Sigmoid colon (tissue), 4 donors: Measurements from ENCODE around the gene LTO1.

Source experiments
- CTCF ChIP-seq, 4 experiments: fragments of 450-650 bp in 3 of 4; fragments of 200-600 bp in 1 of 4; IDR thresholded peaks; one replicate each; pipeline ENCODE4 v1.5.1; 2016 to 2019; ENCODE audit warnings: antibody characterized with exemption in 4 of 4, mild to moderate bottlenecking in 3 of 4, moderate library complexity in 2 of 4
- EP300 ChIP-seq, 4 donors: sonication (generic); formaldehyde crosslinking; IDR thresholded peaks; one replicate each; pipeline ENCODE4 v1.6.1; 2017; ENCODE audit warnings: antibody characterized with exemption in 4 of 4
- POLR2A ChIP-seq, 2 donors: fragments of 450-650 bp; IDR thresholded peaks; one replicate each; pipeline ENCODE4 v1.6.1; 2016; ENCODE audit warnings: antibody characterized with exemption in 2 of 2, mild to moderate bottlenecking in 2 of 2, moderate library complexity in 2 of 2
- POLR2AphosphoS5 ChIP-seq, 4 donors: sonication (generic); formaldehyde crosslinking; IDR thresholded peaks; one replicate each; pipeline ENCODE4 v1.6.1; 2017; ENCODE audit warnings: antibody characterized with exemption in 4 of 4

- TF ChIP-seq CTCF (IDR thresholded peaks at IDR 0.05), result no peak
- TF ChIP-seq POLR2A (IDR thresholded peaks at IDR 0.05), result no peak
- TF ChIP-seq POLR2AphosphoS5 (IDR thresholded peaks at IDR 0.05), result no peak
- TF ChIP-seq EP300 (IDR thresholded peaks at IDR 0.05), result no peak
Observed at GRCh38 chr11:69658626-69659450, 16.3 kb downstream of the LTO1 start.
